NCI-H2196 treated with DMSO at 0.1 percent for 48 hours (cell line): ENCODE data around the gene CITED2.

Experiments used
- DNase-seq: peaks from one replicate; lab custom pipeline; 2025; ENCODE audit not compliant: unreplicated experiment; lab: John Stamatoyannopoulos, UW

The CITED2 gene

DNA sequence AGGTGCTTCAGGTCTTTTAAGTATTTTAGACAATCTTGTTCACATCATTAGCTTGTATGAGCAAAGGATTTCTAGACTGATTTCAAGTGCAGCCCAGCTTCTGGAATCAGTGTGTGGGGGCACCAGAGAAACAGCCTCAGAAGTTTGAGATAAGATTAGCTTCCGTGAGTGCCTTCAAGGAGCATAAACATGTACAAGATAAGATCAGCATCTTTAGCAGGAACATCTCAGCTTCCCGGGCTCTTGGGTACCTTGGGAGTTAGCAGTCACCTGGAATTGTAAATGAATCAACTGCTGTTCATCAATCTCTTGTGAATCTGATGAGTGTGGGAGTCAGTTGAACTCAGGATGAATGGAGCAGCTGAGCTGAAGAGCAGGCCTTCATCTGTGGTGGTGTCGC, 12.0 kb upstream of the CITED2 start:
- DNase-seq: no peak

DNA sequence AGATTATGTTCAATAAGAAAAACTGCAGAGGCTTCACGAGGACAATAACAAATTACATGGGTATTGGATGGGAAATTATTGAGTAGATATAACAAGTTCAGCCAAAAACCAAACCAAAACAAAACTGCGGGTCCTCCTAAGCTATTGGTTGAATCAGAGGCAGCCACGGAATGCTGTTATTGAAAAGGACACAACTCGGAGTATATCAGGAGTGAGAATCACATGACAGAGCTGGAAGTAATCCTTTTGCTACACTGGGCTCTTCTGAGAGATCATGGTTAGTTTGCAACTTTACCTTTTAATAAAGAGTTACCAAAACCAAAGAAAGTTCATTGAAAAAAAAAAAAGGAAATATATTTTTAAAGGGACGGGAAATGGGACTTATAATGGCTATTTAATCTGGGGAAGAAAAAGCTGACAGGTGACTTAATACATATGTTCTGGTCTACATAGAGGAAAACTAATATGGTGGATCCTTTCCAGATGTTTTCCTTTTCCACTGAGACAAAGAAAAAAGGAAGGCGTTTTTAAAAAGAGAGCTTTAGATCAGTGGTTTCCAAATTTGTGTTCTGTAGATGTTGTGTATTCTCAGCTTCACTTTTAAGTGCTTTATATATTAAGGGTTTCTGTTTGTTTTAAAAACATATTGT, 6.9 kb upstream of the CITED2 start:
- no peak for DNase-seq

- no peak for DNase-seq
Observed at GRCh38 chr6:139380611-139381010, 6.2 kb upstream of the CITED2 start.

- DNase-seq: no peak
Observed at GRCh38 chr6:139380168-139380567, 5.7 kb upstream of the CITED2 start.

- no peak for DNase-seq
Observed at GRCh38 chr6:139378882-139379341, 4.5 kb upstream of the CITED2 start.

- DNase-seq: no peak
Observed at GRCh38 chr6:139378226-139378625, 3.8 kb upstream of the CITED2 start.

GRCh38 chr6:139376604-139377218, 2.3 kb upstream of the CITED2 start:
- no peak for DNase-seq

DNA sequence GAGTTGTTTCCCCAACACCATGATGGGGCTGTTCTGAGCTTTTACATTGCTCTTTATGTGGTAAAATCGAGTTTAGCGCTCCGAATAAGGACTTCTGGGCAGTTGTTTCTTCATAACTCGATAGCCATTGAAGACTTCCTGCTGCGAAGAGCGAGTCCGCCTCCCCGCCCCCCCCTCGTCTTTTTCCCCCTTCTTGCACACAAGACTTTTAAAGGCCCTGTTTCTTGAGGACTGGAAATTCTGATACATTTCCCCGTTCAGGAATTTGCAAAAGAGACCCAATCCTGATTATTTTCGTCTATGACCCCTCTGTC, 1.5 kb upstream of the CITED2 start:
- no peak for DNase-seq

- peak; percentile 91 for DNase-seq
Observed at GRCh38 chr6:139375226-139376016, 973 bp upstream of the CITED2 start.

DNA sequence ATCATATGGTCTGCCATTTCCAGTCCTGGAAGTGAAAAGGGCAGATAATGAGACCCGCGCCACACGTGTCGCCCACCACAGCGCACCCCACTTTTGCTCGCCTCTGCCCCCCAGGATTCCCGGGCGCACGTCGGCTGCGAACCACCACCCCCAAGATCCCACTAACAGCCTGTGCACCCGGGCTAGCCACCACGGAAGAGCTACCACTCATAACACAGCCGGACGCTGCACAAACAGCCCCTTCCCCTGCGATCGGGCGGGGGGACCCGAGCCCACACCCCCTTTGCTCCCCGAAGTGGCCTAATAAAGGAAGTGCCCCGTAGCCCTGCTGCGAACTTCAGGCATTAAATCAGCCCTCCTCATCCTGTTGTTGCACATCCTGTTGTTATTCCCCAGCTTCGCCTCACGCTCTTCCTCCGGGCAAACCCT, 506 bp downstream of the CITED2 start:
- no peak for DNase-seq

DNA sequence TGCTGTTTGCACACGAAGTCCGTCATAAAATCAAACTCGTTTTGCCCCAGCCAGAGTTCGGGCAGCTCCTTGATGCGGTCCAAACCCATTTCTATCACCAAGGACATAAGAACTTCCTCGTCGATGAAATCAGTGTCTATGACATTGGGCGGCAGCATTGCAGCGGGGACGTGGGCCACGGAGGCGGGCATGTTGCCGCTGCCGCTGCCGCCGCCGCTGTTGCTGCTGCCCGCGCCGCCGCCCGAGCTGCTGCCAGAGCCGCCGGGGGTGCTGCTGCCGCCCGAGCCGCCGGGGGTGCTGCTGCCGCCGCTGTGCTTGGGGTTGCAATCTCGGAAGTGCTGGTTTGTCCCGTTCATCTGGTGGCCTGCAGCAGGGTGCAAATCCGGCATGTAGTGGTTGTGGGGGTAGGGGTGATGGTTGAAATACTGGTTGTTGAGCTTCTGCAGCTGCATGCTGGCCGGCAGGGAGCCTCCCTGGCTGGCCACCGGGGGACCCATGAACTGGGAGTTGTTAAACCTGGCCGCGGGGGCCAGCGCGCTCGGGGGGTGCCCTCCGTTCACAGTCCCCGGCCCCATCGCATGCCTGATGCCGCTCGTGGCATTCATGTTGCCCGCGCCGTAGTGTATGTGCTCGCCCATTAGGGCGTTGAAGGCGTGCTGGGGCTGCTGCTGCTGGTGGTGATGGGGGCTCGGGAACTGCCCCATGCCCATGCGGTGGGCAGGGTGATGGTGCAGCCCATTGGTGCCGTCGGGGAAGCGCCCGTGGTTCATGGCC, 1.1 kb downstream of the CITED2 start:
- DNase-seq: peak; percentile 42

- DNase-seq: no peak
Observed at GRCh38 chr6:139372326-139373153, 1.9 kb downstream of the CITED2 start.

- no peak for DNase-seq
Observed at GRCh38 chr6:139371421-139372203, 2.8 kb downstream of the CITED2 start.

GRCh38 chr6:139370999-139371345, 3.5 kb downstream of the CITED2 start:
- no peak for DNase-seq

- DNase-seq: no peak
Observed at GRCh38 chr6:139370283-139370998, 4.0 kb downstream of the CITED2 start.

DNA sequence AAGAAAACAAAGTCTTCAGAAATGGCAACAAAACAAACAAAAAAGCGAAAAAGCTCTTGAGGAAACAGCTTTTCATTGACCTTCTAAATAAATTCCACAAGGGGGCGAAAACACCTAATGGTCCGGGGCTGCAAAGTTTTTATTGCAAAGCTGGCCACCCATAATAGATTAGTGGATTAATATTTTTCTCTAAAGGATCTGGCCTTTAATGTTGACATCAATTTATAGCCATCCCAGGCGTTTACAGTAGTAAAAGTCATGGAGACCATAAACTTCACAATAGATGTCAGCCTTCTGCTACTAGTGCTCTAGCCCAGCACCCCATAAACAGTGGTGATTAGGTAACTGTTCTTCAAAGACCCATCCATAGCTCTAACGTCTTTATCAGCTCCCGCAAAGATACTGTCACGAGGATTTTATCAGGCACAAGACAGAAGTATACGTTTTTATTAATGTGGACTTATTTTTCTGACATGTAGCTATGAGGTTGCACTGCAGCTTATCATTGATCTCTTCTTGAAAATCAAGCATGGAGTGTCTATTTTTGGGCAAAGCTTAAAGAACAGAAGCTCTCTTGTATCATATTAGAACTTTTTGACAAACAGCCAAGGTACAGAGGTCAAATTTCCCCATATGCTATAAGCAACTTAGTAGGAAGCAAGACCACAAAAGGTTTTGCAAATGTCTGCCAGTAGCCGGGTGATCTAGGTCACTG, 4.7 kb downstream of the CITED2 start:
- peak; percentile 46 for DNase-seq

DNA sequence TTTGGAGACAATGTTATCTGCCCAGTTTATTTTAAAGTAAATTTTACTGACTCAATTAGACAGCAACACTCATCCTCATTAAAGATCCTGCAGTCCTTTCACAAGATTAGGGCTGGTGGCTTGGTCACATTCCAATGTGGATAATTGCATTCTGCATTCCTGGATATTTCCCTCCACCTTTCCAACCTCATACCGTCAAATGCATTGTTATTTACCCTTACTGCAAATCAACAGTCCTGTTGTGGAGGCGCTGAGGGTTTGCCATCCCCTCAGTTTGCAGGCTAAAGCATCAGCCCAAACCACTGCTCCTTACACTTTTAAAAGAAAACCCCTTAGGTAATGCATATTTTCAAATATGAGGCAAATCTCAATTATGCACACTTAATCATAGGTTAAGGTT, 5.4 kb downstream of the CITED2 start:
- DNase-seq: no peak

GRCh38 chr6:139368661-139369060, 5.8 kb downstream of the CITED2 start:
- DNase-seq: no peak
